K562 treated with DMSO at 1 percent for 12 hours (cell line): Measurements from ENCODE around the gene SPNS2. TPM values are rescaled to one million over a fixed set of nuclear protein-coding genes. Genes with fewer than 3 reads are reported as not detected.

Experiments used
- total RNA-seq: library from RNA; unstranded; fragments of 300-600 nt; gene quantifications from 2 replicates; pipeline ENCODE4 v1.2.3, GENCODE V29; 2022; ENCODE audit not compliant: insufficient read depth

Gene SPNS2, protein sequence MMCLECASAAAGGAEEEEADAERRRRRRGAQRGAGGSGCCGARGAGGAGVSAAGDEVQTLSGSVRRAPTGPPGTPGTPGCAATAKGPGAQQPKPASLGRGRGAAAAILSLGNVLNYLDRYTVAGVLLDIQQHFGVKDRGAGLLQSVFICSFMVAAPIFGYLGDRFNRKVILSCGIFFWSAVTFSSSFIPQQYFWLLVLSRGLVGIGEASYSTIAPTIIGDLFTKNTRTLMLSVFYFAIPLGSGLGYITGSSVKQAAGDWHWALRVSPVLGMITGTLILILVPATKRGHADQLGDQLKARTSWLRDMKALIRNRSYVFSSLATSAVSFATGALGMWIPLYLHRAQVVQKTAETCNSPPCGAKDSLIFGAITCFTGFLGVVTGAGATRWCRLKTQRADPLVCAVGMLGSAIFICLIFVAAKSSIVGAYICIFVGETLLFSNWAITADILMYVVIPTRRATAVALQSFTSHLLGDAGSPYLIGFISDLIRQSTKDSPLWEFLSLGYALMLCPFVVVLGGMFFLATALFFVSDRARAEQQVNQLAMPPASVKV
- not detected in 2 replicates for total RNA-seq

GRCh38 chr17:4498461-4499397, at the start of gene SPNS2:
Gene SPNS2 (plus strand): TSS chr17:4498881. CDS start chr17:4499048, 167 bp downstream.

GRCh38 chr17:4554997-4555799, 56.5 kb downstream of the SPNS2 start, which contains the start of gene MYBBP1A:
Gene MYBBP1A (minus strand): TSS chr17:4555384. CDS start chr17:4555324, 60 bp downstream.

GRCh38 chr17:4560421-4560820, 61.7 kb downstream of the SPNS2 start, which contains the start of gene GGT6:
Gene GGT6 (minus strand): TSS chr17:4560577. CDS start chr17:4560521, 56 bp downstream.

DNA sequence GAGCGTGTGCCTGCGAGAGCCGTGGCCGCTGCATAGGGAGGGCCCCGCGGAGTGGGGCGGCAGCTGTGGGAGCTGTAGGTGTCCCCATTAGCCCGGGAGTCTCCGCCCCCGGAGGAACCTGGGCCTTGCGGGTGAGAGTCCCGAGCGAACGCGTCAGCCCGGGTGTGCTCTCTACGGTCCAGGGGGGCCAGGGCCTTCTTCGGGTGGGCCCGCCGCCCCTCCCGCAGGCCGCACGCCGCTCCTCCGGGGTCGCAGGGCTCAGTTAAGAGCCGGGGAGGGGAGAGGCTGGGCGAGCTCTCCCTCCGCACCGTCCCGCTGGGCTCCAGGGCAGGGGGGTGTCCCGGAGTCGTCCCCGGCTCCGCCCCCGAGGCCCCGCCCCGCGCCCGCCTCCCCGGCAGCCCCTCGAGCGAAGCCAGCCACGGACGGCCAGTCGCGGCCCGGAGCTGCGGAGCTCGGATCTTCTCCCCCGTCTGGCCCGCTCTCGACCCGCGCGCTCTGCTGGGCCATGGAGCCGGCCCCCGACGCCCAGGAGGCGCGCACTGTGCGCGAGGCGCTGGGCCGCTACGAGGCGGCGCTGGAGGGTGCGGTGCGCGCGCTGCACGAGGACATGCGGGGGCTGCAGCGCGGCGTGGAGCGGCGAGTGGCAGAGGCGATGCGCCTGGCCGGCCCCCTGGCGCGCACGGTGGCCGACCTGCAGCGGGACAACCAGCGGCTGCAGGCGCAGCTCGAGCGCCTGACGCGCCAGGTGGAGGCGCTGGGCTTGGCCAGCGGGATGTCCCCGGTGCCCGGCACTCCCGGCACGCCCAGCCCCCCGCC, 85.6 kb downstream of the SPNS2 start, which contains the start of gene SMTNL2:
Gene SMTNL2, plus strand, starts transcription at position 429 of the 816 bp plus-strand sequence. Its CDS starts 77 bp downstream, at position 506.

Other genes starting within 250 kb of the SPNS2 start
- gene ANKFY1, start 234.9 kb upstream of the SPNS2 start, total RNA-seq: 4.6 and 18.4 TPM in 2 replicates
- gene UBE2G1, start 132.2 kb upstream of the SPNS2 start, total RNA-seq: 22.8 and 50.6 TPM in 2 replicates
- gene SPNS3, start 64.9 kb upstream of the SPNS2 start, total RNA-seq: not detected in 2 replicates
- 3.9 and 14.4 TPM in 2 replicates for gene MYBBP1A, start 56.5 kb downstream of the SPNS2 start, total RNA-seq
- gene GGT6, start 61.7 kb downstream of the SPNS2 start, total RNA-seq: not detected in 2 replicates
- gene SMTNL2, start 85.6 kb downstream of the SPNS2 start, total RNA-seq: not detected in 2 replicates
- not detected in 2 replicates for gene ALOX15, start 142.8 kb downstream of the SPNS2 start, total RNA-seq
- 27.5 and 53.1 TPM in 2 replicates for gene PELP1, start 205.3 kb downstream of the SPNS2 start, total RNA-seq
- gene ARRB2, start 211.8 kb downstream of the SPNS2 start, total RNA-seq: 16.6 and 23.4 TPM in 2 replicates
- gene MED11, start 232.5 kb downstream of the SPNS2 start, total RNA-seq: 6.8 and 7.9 TPM in 2 replicates
- not detected in 2 replicates for gene ZMYND15, start 241.0 kb downstream of the SPNS2 start, total RNA-seq
- 0.85 TPM in 1 of 2 replicates, not detected in the other for gene CXCL16, start 241.0 kb downstream of the SPNS2 start, total RNA-seq